ENCODE data around the gene PLB1.

DNA sequence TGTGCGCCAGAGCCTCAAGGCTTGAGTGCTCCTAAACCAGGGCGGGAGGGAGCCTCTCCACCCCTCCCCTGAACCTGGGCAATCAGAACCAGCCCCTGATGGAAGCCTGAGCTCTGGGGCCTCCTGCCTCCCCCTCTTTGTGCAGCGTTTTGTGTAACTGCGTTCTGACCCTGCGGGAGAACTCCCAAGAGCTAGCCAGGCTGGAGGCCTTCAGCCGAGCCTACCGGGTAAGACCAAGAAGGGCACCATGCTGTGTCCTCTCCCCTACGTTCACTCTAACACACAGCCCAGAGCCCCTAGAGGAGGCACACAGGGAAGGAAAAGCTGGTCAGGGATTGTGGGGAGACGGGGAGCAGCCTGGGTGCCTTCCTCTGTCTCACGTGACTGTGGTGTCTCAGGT lies 108.0 kb downstream of the PLB1 start:
- TF ChIP-seq, protein P1, sequence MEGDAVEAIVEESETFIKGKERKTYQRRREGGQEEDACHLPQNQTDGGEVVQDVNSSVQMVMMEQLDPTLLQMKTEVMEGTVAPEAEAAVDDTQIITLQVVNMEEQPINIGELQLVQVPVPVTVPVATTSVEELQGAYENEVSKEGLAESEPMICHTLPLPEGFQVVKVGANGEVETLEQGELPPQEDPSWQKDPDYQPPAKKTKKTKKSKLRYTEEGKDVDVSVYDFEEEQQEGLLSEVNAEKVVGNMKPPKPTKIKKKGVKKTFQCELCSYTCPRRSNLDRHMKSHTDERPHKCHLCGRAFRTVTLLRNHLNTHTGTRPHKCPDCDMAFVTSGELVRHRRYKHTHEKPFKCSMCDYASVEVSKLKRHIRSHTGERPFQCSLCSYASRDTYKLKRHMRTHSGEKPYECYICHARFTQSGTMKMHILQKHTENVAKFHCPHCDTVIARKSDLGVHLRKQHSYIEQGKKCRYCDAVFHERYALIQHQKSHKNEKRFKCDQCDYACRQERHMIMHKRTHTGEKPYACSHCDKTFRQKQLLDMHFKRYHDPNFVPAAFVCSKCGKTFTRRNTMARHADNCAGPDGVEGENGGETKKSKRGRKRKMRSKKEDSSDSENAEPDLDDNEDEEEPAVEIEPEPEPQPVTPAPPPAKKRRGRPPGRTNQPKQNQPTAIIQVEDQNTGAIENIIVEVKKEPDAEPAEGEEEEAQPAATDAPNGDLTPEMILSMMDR (IDR thresholded peaks at IDR 0.05) = no peak
- TF ChIP-seq POLR2A (IDR thresholded peaks at IDR 0.05) (no peak), POLR2AphosphoS5 (IDR thresholded peaks at IDR 0.05; ENCODE audit: insufficient read depth in 1 of 2, low read depth in 1 of 2) (no peak)
